HUES64 (cell line): ENCODE data around the gene NGFR.

Source experiments
- H3K27ac ChIP-seq: 2 replicates; pipeline ENCODE4 v1.7.0; 2013; ENCODE audit warnings: low read depth, low read length, inconsistent platforms
- H3K27me3 ChIP-seq: 2 replicates; pipeline ENCODE4 v1.6.1; 2013; ENCODE audit warnings: mild to moderate bottlenecking, low read length; ENCODE audit not compliant: insufficient read depth
- H3K36me3 ChIP-seq: 2 replicates; pipeline ENCODE4 v1.6.1; 2013; ENCODE audit warnings: mild to moderate bottlenecking, low read length; ENCODE audit not compliant: insufficient read depth
- H3K4me1 ChIP-seq: 2 replicates; pipeline ENCODE4 v1.6.1; 2013; ENCODE audit warnings: mild to moderate bottlenecking, low read length, moderate library complexity; ENCODE audit not compliant: insufficient read depth
- H3K4me3 ChIP-seq: 2 replicates; pipeline ENCODE4 v1.5.1; 2013; ENCODE audit warnings: mild to moderate bottlenecking, low read length, moderate library complexity
- H3K9ac ChIP-seq: 2 replicates; pipeline ENCODE4 v1.6.1; 2013; ENCODE audit warnings: mild to moderate bottlenecking, low read depth, low read length
- H3K9me3 ChIP-seq: 2 replicates; pipeline ENCODE4 v1.6.1; 2013; ENCODE audit warnings: low read depth, low read length; ENCODE audit not compliant: insufficient read depth
- WGBS: fragments of 150-250, 120-280 bp; methylation state at CpG from one replicate; pipeline ENCODE4 v1.1.7; 2013; ENCODE audit warnings: missing lambda C conversion rate; 5-methylcytosine and 5-hydroxymethylcytosine counted together

Gene NGFR

GRCh38 chr17:49471089-49471683 is 23.9 kb upstream of the NGFR start:
- H3K9me3 ChIP-seq = no peaks in the 10 kb centered on the region
- H3K9ac ChIP-seq = no peak overlapping the region
- no peak overlapping the region for H3K4me3 ChIP-seq
- peaks cover 42% of the 10 kb centered on the region for H3K27me3 ChIP-seq
- H3K27ac ChIP-seq = no peak overlapping the region
- WGBS = 24% methylated on average over 13 of the region's 13 CpGs
- H3K4me1 ChIP-seq = peaks cover 15% of the 10 kb centered on the region
- no peaks in the 10 kb centered on the region for H3K36me3 ChIP-seq

DNA sequence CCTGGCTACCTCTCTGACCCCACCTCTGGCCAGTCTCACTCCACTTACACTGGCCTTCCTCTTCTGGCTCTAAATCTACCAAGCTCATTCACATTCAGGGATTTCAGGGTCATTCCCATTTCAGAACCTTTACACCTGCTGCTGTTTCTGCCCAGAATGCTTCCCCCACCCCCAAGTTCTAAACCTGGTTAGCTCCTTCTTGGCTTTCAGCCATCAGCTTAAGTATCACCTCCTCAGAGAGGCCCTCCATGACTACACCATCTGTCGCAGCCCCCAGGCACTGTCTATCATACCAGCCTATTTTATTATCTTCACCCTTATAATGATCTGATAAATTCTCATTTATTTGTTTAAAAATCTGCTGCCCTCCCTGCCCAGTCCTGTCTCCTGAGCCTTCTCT is 23.3 kb upstream of the NGFR start:
- no peaks in the 10 kb centered on the region for H3K36me3 ChIP-seq
- no peaks in the 10 kb centered on the region for H3K9me3 ChIP-seq
- no peak overlapping the region for H3K27ac ChIP-seq
- no peak overlapping the region for H3K9ac ChIP-seq
- 93% methylated on average over 1 of the region's 1 CpG for WGBS
- H3K4me3 ChIP-seq = no peak overlapping the region
- H3K4me1 ChIP-seq = peaks cover 15% of the 10 kb centered on the region
- peaks cover 42% of the 10 kb centered on the region for H3K27me3 ChIP-seq

DNA sequence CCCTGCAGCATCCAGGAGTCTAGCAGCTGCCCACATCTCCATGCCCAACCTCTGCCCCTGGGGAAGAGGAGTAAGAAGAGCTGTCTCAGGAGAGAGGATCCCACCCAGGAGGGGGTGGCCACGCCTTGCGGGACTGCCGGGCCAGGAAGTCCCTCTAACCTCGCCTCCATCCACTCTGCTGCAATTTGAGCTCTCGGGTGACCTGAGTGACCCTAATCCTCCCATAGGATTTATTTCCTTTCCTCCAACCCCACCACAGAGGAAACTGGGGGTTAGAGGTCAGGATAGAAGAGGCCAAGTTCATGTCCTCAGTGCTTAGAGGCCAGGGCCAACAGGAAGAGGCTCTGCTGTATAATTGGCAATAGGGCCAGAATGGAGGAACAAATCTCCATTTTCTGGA is 22.6 kb upstream of the NGFR start:
- H3K9me3 ChIP-seq = no peaks in the 10 kb centered on the region
- H3K9ac ChIP-seq = no peak overlapping the region
- peaks cover 15% of the 10 kb centered on the region for H3K4me1 ChIP-seq
- H3K27me3 ChIP-seq = peaks cover 42% of the 10 kb centered on the region
- 66% methylated on average over 3 of the region's 5 CpGs for WGBS
- no peak overlapping the region for H3K4me3 ChIP-seq
- H3K27ac ChIP-seq = no peak overlapping the region
- no peaks in the 10 kb centered on the region for H3K36me3 ChIP-seq

- Histone ChIP-seq H3K4me1 (peaks cover 15% of the 10 kb centered on the region), H3K27me3 (peaks cover 36% of the 10 kb centered on the region), H3K9me3 (no peaks in the 10 kb centered on the region), H3K9ac (no peak overlapping the region), H3K36me3 (no peaks in the 10 kb centered on the region), H3K4me3 (no peak overlapping the region), H3K27ac (no peak overlapping the region)
- 89% methylated on average over 8 of the region's 9 CpGs for WGBS
These were observed 21.0 kb upstream of the NGFR start for GRCh38 chr17:49473900-49474751.

DNA sequence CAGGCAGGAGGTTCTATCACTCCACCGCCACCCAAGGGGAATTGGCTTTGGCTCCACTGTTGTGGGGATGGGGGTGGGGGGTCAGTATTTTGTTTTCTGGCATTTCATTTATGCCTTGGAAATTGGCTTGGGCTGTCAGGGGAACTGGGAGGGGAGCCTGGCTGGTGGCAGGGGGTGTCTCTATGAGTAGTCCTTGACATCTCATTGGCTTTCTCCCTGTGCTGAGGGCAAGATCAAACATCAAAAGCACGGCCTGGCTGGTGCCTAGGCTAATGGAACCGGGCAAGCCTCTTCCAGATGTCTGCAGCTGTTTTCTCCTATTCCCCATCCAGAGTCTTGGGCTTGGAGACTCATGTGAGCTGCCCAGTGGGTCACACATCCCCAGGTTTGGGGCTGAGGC is 17.4 kb upstream of the NGFR start:
- H3K4me3 ChIP-seq = no peak overlapping the region
- no peaks in the 10 kb centered on the region for H3K36me3 ChIP-seq
- H3K9me3 ChIP-seq = no peaks in the 10 kb centered on the region
- WGBS = 86% methylated on average over 3 of the region's 3 CpGs
- 0 out of 2 replicates have a peak, but pooled peaks cover 3% of the 10 kb centered on the region for H3K27me3 ChIP-seq
- no peak overlapping the region for H3K9ac ChIP-seq
- no peaks in the 10 kb centered on the region for H3K4me1 ChIP-seq
- H3K27ac ChIP-seq = no peak overlapping the region

- WGBS = 81% methylated on average over 5 of the region's 5 CpGs
- no peak overlapping the region for H3K4me3 ChIP-seq
- no peaks in the 10 kb centered on the region for H3K36me3 ChIP-seq
- H3K4me1 ChIP-seq = peaks cover 11% of the 10 kb centered on the region
- H3K9ac ChIP-seq = no peak overlapping the region
- H3K27me3 ChIP-seq = 0 out of 2 replicates have a peak, but pooled peaks cover 11% of the 10 kb centered on the region
- no peaks in the 10 kb centered on the region for H3K9me3 ChIP-seq
- no peak overlapping the region for H3K27ac ChIP-seq
These were observed 14.1 kb upstream of the NGFR start for GRCh38 chr17:49480836-49481615.

DNA sequence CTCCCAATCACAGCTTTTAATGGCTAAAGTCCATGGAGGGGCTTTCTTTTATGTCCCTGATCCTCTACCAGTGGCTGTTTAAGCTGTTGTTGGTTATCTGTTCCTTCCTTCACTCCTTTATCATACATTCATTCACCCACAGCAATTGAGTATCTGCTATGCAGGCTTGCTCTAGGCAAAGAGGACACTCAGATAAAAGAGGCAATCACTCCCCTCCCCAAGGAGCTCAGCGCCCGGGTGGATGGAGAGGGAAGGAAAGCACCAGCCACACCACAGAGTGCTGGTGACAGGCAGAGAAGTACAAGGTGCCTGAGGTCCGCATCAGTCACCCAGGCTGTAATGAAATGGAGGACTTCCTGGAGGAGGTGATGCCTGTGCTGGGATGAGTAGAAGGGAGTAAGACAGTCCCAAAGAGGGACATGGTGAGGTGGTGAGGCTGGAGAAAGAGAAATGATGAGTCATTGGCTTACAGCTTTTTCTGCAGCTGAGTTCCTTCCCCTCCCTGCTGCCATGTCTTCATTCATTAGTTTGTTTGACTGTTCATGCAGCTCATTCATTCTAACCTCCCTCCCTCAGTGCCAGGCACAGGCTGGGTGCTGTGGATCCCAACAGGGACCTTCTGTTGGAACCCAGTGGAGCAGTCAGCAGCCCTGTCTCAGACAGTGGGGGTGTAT is 12.8 kb upstream of the NGFR start:
- Histone ChIP-seq H3K4me1 (peaks cover 23% of the 10 kb centered on the region), H3K27ac (no peak overlapping the region), H3K4me3 (no peak overlapping the region), H3K9me3 (no peaks in the 10 kb centered on the region), H3K36me3 (no peaks in the 10 kb centered on the region), H3K9ac (no peak overlapping the region), H3K27me3 (0 out of 2 replicates have a peak, but pooled peaks cover 11% of the 10 kb centered on the region)
- WGBS = 82% methylated on average over 3 of the region's 3 CpGs

- Histone ChIP-seq H3K9ac (no peak overlapping the region), H3K36me3 (no peaks in the 10 kb centered on the region), H3K4me3 (no peak overlapping the region), H3K27ac (no peak overlapping the region), H3K4me1 (peaks cover 24% of the 10 kb centered on the region), H3K27me3 (0 out of 2 replicates have a peak, but pooled peaks cover 8% of the 10 kb centered on the region), H3K9me3 (no peaks in the 10 kb centered on the region)
- 73% methylated on average over 9 of the region's 9 CpGs for WGBS
These were observed 11.2 kb upstream of the NGFR start for GRCh38 chr17:49483599-49484509.

- Histone ChIP-seq H3K27ac (no peak overlapping the region), H3K36me3 (no peaks in the 10 kb centered on the region), H3K27me3 (0 out of 2 replicates have a peak, but pooled peaks cover 8% of the 10 kb centered on the region), H3K9ac (no peak overlapping the region), H3K4me1 (peaks cover 24% of the 10 kb centered on the region), H3K4me3 (no peak overlapping the region), H3K9me3 (no peaks in the 10 kb centered on the region)
- WGBS = 85% methylated on average over 10 of the region's 10 CpGs
These were observed 10.5 kb upstream of the NGFR start for GRCh38 chr17:49484588-49484987.

DNA sequence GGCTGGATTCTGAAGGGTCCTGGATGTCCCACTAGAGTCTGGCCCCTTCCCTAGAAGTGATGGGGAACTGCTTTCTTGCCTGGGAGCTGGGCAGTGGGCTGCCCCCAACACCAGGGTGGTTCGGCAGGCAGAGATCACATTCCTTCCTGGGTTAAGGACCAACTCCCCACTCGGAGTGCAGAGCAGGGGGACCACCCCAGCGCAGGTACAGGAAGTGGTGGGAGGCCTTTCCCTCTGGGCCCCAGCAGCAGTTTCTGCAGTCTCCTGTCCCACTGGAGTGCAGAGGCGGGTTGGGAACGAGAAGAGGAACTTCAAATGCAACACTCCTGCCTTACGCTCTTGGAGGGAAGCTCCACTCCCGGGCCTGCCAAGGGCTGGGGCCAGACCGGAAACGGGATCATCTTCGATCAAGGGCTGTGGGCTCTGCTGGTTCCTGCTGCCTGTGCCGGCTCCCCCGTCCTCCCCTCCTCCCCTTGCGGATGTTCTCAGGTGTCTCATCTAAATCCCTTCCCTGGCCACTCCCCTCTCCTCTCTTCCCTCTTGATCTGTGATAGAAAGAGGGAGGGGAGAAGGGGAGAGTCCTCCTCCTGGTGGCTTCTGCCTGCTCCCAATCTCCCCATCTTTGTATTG is 9.0 kb upstream of the NGFR start:
- Histone ChIP-seq H3K27ac (peak overlapping the region; percentile 66; the same call in 1 of the 2 replicates), H3K4me3 (peak overlapping the region; percentile 45), H3K36me3 (no peaks in the 10 kb centered on the region), H3K9ac (peak overlapping the region; percentile 54), H3K4me1 (peaks cover 24% of the 10 kb centered on the region), H3K9me3 (no peaks in the 10 kb centered on the region), H3K27me3 (peaks cover 11% of the 10 kb centered on the region; the same call in 1 of the 2 replicates)
- WGBS = 14% methylated on average over 13 of the region's 13 CpGs
